NCI-H748 treated with DMSO at 0.1 percent for 48 hours (cell line): Measurements from ENCODE around the gene SSX4B.
"Not testable (repeated sequence)": the region's sequence is repeated elsewhere in the genome, so short reads cannot be mapped to it uniquely, and the experiment has no call there.

ENCODE experiments used
- DNase-seq: peaks from one replicate; lab custom pipeline; 2025; lab: John Stamatoyannopoulos, UW

Gene SSX4B, protein sequence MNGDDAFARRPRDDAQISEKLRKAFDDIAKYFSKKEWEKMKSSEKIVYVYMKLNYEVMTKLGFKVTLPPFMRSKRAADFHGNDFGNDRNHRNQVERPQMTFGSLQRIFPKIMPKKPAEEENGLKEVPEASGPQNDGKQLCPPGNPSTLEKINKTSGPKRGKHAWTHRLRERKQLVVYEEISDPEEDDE

DNA sequence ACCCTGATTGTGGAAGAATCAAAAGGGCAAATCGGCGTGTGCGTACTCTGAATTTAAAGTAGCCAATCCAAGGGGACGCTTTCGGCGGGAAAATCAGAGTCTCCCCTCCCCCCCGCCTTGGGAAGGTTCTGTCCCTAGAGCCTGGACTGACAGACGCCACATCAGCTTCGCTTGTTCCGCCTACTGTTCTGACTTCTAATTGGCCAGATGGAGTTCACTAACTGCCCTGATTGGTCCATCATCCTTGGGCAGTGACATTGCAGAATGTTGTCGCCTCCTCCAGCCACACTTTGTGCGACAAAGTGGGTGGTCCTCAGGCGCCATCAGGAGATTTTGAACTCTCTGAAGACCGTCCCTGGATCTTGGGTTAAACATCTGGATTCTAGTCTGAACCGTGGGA is at the start of gene SSX4B:
SSX4B (minus strand) TSS at position 101 of the 400 bp plus-strand sequence. CDS start 588 bp downstream, outside the sequence.
- not testable (repeated sequence) for DNase-seq

DNA sequence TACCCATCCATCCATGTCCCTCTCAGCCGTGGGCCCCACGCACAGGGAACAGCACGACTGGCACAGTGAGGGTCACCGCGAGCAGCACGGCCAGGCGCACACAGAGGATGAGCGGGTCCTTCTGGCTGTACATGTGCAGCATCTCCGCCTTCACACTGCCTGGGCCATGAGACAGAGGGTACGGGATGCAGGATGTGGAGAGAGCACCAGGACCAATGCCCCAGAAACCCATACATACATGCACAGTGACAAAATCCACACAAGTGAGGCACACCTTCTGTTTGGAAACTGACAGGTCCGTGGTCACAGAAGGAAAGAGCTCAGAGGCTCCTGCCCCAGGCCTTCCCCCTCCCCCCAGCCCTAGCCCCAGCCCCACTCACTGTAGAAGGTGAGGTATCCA is 48.8 kb upstream of the SSX4B start:
- DNase-seq: no peak

DNA sequence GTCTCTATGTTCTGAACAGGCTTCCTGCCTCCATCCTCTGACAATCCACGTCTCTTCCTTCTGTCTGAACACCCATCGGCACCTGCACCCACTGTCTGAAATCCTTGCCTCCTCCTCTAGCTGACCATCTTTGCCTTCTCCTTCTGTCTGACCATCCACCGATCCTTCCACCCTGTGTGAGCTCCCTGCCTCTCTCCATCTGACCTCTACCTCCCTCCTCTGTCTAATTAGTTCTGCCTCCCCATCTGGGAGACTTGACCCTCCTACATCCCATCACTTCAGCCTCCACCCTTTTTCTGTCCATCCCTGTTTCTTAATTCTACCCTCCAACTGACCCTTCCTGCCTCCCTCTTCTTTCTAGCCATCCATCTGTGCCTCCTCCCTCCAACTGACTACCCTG is 48.3 kb upstream of the SSX4B start:
- DNase-seq: no peak

DNA sequence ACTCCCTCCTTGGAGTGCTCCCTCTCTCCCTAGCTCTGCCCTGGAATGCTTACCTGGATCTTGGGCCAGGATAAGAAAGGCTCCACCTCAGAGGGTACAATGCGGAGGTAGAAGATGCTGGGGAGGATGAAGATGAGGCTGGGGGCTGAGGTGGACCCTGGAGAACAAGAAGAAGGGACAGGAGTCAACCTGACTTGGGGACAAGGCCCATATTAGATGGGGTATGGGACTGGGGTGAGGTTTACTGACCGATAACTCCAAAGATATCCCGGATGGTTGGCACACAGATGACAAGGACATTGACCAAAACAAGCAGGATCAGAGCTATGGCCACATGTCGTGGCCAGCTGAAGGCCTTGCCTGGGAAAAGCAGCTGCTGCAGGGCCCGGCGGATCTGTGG is 47.7 kb upstream of the SSX4B start:
- DNase-seq: no peak

DNA sequence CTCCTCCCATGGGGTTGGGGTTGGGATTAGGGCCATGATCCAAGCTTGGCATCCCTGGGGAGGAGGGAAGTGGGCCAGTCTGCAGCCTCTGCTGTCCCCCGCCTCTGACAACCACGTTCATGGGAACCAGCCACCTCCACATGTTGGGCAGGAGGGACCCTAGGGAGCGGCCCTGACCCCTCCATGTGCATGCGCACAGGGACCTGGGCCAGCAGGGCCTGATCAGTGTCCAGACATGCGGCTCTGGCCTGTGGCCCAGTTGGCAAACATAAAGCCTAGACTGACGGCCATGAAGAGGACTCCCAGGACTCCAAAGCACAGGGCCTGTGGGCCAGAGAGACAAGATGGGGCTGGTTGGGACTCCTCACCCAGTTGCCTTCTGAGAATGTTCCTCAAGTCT is 47.0 kb upstream of the SSX4B start:
- DNase-seq: no peak

DNA sequence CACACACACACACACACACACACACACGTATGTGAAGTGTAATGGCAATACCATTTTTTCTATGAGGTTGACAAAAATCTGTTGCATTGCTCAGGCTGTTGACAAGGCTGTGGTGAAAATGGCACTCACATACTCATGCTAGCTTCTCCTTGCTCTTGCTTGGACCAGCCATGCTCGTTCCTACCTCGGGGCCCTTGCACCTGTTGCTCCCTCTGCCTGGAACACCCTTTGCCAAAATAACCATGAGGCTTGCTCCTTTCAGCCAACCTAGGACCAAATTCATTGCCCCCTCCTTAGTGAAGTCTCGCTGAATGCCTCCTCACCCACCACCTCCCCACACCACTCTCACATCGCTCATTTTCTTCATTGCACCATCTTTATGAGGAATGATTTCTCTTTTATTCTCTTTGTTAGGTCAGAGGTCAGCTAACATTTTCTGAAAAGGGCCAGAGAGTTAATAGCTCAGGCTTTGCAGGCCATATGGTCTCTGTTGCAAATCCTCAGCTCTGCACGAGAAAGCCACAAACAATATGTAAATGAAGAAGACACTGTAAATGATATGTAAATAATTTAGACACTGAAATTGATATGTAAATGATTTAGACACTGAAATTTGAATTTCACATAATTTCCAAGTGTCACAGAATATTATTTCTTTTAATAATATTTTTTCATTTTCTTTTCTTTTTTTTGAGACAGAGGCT is 45.0 kb upstream of the SSX4B start:
- no peak for DNase-seq

DNA sequence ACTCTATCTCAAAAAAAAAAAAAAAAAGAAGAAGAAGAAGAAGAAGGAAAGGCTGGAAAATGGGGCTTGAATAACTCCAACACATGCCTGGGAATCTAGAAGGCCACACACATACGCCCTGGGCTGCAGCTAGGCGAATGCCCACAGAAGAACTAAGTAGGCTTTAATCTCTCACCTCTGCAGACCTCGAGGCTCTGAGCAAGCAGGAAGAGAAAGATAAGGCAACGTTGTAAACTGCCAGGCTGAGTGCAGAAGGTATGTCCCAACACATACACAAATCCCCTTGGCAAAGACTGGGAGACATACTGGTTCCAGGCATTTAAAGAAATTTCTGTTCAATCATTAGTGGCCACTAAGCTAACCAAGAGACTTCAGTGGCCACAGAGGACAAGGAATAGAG is 39.9 kb upstream of the SSX4B start:
- DNase-seq: no peak

DNA sequence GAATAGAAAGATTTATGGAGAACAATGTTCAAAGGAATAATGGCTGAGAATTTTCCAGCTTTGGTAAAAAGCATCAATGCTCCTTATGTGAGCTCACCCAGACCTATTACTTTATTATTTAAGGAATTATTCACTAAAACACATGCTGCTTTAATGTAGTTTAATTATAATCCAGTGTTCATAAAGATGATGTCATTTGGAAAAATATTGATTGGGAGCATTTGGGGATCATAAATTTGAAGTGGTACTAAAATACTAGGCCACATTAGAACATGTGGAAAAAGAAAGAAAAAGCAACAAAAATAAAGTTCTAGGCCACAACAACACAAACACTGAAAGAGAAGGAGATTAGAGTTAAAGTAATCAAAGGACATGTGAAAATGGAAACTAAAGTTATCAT is 38.3 kb upstream of the SSX4B start:
- DNase-seq: no peak

DNA sequence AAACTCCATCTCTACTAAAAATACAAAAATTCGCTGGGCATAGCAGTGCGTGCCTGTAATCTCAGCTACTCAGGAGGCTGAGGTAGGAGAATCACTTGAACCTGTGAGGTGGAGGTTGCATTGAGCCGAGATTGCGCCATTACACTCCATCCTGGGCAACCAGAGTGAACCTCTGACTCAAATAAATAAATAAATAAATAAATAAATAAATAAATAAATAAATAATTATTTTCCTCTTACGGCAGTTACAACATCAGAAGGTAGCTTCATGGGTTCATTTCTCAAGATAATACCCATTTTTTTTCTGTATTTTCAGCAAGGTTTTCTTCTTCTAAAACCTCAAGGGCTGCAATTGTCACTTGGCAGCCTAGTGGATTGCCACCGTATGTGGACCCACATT is 35.4 kb upstream of the SSX4B start:
- DNase-seq: not testable (repeated sequence)

DNA sequence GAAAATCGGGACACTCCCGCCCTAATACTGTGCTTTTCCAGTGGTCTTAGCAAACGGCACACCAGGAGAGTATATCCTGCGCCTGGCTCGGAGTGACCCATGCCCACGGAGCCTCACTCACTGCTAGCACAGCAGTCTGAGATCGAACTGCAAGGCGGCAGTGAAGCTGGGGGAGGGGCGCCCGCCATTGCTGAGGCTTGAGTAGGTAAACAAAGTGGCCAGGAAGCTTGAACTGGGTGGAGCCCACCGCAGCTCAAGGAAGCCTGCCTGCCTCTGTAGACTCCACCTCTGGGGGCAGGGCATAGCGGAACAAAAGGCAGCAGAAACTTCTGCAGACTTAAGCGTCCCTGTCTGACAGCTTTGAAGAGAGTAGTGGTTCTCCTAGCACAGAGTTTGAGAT is 22.0 kb upstream of the SSX4B start:
- DNase-seq: not testable (repeated sequence)

DNA sequence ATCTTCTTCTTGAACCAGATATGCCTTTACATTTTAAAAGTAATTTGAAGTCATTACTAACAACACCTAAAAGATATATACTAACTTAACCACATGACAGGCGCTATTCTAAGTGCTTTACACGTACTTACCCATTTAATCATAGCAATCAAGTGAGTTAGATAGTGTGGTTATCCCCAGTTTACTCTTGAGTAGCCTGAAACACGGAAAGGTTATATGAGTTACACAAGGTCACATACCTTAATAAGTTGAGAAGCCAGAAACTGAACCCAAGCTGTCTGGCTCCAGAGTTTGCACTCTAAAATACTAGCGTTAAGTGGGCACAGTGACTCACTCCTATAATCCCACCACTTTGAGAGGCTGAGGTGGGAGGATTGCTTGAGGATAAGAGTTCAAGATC is 18.4 kb upstream of the SSX4B start:
- not testable (repeated sequence) for DNase-seq

DNA sequence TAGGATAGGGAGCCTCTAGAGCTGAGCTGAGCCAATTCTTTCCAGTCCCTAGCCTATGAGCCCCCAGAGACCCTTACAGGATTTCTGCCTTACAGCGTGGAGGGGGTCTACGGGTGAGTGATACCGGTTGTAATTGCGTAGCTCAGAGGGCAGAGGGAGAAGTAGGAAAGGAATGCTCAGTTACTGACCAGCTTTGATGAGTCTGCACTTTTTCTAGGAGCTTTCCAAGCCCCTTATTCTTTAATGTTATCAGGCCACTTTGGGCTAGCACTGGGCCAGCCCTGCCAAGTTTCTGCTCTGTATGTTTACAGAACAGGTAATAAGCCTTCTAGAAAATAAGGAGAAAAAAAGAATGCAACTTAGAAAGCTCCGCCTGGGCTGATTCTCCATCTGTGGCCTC is 17.8 kb upstream of the SSX4B start:
- DNase-seq: not testable (repeated sequence)

DNA sequence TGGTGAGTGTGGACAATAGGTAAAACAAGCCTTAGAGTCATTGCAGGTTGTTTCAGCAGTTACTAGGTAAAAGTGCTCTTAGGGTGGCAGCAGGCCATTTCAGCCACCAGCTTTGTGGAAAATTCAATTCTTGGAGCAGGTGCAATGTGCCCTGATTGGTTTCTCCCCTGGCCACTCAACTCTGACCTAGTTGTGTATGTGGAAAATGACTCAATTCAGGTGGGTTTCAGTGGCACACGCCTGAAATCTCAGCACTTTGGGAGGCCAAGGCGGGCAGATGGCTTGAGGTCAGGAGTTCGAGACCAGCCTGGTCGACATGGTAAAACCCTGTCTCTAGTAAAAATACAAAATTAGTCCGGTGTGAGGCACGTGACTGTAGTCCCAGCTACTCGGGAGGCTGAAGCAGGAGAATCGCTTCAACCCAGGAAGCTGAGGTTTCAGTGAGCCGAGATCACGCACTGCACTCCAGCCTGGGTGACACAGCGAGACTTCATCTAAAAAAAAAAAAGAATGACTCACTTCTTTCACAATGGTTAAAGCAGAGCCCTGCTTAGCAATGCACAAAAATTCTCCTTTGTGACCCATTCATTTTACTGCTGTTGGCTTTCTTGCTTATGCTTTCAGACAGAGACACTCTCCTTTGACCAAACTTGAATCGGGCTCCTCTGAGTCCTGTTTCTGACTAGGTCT is 15.4 kb upstream of the SSX4B start:
- DNase-seq: not testable (repeated sequence)

DNA sequence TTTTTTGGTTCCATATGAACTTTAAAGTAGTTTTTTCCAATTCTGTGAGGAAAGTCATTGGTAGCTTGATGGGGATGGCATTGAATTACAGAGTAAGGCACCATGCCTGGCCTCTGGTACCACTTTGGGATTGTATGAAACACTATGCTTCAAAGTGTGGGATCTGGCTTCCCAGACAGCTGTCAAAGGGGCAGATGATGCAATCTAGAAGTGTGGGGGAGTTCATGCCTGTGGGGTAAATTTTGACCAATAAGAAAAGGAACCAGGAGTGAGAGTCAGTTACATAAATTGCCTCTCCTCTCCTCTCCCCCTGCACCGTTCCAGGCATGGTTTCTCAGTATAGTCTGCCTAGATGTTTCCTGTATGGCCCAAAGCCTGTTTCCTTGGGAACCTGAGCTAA is 13.9 kb downstream of the SSX4B start:
- not testable (repeated sequence) for DNase-seq

DNA sequence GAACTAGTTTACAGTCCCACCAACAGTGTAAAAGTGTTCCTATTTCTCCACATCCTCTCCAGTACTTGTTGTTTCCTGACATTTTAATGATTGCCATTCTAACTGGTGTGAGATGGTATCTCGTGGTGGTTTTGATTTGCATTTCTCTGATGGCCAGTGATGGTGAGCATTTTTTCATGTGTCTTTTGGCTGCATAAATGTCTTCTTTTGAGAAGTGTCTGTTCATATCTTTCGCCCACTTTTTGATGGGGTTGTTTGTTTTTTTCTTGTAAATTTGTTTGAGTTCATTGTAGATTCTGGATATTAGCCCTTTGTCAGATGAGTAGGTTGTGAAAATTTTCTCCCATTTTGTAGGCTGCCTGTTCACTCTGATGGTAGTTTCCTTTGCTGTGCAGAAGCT is 14.8 kb downstream of the SSX4B start:
- not testable (repeated sequence) for DNase-seq

DNA sequence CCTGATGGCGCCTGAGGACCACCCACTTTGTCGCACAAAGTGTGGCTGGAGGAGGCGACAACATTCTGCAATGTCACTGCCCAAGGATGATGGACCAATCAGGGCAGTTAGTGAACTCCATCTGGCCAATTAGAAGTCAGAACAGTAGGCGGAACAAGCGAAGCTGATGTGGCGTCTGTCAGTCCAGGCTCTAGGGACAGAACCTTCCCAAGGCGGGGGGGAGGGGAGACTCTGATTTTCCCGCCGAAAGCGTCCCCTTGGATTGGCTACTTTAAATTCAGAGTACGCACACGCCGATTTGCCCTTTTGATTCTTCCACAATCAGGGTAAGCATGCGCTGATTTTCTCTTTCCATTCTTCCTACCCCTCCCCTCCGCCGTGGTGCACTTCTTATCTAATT is 28.5 kb downstream of the SSX4B start, which contains the start of gene SSX4:
SSX4 (plus strand) TSS at position 301 of the 400 bp plus-strand sequence. CDS start 515 bp downstream, outside the sequence.
- DNase-seq: not testable (repeated sequence)

DNA sequence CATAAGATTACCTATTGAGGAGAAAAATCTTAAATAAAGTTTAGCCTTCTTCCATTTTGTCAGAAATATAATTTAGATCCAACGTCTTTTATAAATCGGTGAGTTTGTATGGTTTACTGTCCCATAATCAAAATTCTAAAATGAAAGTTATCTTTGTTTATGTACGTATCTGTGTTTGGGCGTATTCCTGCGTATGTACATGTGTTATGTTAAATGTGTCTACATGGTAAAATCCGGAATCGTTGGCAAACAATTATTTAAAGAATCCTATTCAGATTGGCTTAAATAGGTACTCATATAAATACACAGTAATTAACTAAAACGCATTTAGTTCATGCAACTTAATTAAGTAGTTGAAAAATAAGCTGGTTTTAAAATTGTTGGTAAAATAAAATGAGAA is 41.4 kb downstream of the SSX4B start:
- DNase-seq: not testable (repeated sequence)

DNA sequence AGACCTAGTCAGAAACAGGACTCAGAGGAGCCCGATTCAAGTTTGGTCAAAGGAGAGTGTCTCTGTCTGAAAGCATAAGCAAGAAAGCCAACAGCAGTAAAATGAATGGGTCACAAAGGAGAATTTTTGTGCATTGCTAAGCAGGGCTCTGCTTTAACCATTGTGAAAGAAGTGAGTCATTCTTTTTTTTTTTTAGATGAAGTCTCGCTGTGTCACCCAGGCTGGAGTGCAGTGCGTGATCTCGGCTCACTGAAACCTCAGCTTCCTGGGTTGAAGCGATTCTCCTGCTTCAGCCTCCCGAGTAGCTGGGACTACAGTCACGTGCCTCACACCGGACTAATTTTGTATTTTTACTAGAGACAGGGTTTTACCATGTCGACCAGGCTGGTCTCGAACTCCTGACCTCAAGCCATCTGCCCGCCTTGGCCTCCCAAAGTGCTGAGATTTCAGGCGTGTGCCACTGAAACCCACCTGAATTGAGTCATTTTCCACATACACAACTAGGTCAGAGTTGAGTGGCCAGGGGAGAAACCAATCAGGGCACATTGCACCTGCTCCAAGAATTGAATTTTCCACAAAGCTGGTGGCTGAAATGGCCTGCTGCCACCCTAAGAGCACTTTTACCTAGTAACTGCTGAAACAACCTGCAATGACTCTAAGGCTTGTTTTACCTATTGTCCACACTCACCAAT is 43.9 kb downstream of the SSX4B start:
- not testable (repeated sequence) for DNase-seq

DNA sequence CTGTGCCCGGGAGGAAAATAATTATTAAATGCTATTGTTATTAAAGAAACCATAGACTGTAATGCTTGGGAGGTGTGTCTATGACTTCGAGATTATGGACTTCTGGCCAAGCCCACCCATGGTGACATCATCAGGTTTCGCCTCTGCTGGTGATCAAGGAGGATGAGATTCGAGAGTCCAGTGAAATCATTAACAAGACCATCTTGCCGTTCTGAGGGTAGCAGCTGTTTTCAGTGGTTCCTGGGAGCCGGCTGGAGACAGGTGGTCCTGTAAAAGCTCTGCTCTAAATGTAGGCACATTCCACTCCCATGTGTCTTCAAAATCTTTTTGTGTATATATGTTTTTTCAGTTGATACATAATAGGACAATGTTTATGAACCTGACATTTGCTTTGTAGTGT is 52.5 kb downstream of the SSX4B start:
- DNase-seq: not testable (repeated sequence)

DNA sequence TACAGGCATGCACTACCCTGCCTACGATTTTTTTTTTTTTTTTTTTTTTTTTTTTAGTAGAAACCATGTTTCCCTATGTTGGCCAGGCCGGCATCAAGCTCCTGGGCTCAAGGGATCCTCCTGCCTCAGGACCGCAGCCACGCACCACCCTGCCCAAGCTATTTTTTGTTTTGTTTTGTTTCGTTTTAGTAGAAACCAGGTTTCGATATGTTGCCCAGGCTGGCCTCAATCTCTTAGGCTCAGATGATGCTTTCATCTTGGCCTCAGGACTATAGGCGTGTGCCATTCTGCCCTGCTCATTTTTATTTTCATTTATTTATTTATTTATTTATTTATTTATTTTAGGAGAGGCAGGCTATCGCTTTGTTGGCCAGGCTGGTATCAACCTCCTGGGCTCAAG is 54.1 kb downstream of the SSX4B start:
- DNase-seq: no peak

DNA sequence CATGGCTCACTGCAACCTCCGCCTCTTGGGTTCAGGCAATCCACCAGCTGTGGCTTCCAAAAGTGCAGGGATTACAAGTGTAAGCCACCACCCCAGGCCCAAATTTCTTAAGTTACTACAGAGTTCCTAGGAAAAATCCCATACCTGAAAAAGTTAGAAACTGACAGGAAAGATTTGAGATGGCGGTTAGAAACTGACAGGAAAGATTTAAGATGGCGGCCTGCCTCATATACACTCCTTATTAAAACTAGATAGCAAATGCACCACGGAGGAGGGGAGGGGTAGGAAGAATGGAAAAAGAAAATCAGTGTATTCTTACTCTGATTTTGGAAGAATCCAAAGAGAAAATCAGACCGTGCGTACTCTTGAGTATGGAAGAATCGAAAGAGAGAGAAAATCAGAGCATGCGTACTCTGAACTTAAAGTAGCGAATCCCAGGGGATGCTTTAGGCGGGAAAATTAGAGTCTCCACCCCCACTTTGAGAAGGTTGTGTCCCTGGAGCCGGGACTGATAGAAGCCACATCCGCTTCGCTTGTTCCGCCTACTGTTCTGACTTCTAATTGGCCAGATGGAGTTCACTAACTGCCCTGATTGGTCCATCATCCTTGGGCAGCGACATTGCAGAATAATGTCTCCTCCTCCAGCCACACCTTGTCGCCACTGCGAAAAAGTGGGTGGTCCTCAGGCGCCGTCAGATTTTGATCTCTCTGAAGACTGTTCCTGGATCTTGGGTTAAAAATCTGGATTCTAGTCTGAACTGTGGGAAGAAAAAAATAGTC is 55.3 kb downstream of the SSX4B start, which contains the start of gene SSX3:
SSX3 (minus strand) TSS at position 389 of the 780 bp plus-strand sequence. CDS start 1,454 bp downstream, outside the sequence.
- not testable (repeated sequence) for DNase-seq
